Dermis microvascular lymphatic vessel endothelial cell (primary cell): ENCODE measurements around the gene MICAL3. TPM values are rescaled to one million over a fixed set of nuclear protein-coding genes. Genes with fewer than 3 reads are reported as not detected.

Experiments
- DNase-seq, 2 donors: peaks; one replicate each; pipeline versions ENCODE4 v3.0.0 to v3.0.0-alpha.2; 2010; ENCODE audit warnings: low read depth in 2 of 2
- total RNA-seq: library from RNA; depleted of rRNA; stranded (reverse); fragments of >200 nt; gene quantifications from 2 replicates; pipeline ENCODE4 v1.2.1, GENCODE V29; 2014

The MICAL3 gene
- total RNA-seq, 1 donor from 2014 or later, result 14.8 TPM

DNA sequence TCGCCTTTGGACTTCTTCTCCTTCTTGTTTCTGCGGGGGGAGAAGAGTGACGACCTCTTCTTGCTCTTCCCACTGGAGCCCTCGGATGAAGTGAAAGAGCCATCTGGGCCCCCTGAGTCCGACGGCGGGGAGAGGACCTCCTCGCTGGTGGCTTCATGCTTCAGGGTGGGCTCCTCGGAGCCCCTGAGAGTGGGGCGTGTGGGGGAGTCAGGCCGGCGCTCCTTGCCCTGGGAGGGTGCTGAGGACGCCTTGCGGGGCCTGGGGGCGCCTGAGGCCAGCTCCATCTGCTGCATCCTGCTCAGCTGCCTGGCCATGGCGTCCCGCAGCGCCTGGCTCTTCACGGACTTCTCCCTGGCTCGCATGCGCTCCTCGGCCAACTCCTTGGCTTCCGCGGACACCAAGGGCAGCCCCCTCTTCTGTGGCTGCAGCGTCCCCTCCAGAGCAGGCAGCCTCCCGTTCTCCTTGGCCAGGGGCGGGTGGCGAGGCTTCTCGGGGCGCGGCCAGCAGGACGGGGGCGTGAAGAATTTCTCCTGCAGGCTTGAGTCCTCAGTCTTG is 206.8 kb downstream of the MICAL3 start:
- DNase-seq, result no peak

DNA sequence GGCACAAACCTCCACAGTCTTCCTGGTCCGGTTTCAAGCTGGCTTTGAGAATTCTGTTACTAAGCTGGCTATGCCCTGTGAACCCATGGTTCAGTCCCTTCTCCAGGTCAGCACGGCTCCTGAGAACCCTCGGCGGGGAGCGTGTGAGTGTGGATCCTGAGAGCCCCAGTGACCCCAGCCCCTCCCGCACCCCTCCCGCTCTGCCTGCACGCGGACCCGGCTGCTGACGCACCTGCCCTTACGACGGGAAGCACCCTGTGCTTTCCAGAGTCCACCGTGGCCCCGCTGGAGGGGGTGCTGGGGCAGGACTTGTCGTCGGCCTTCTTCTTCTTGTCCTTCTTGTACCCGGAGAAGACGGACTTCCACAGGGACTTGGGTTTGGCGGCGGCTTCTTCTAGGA is 207.3 kb downstream of the MICAL3 start:
- DNase-seq, result no peak

DNA sequence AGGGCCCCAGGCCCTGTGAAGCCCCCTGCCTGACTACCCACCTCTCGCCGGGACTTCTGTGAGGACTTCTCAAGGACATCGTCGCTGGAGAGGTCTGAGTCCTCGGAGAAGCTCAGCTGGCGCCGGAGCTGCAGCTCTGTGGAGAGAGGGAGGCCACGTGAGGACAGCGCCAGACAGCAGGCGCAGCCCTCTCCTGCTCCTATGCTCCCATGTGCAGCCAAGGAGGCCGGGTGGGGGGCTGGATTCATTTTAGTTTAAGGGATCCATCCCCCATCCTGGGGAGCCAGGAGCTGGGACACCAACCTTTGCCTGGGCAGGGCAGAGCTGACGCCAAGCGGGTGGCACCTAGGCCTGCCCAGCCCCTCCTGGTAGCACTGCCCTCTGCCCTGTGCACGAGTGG is 207.7 kb downstream of the MICAL3 start:
- DNase-seq, result no peak

DNA sequence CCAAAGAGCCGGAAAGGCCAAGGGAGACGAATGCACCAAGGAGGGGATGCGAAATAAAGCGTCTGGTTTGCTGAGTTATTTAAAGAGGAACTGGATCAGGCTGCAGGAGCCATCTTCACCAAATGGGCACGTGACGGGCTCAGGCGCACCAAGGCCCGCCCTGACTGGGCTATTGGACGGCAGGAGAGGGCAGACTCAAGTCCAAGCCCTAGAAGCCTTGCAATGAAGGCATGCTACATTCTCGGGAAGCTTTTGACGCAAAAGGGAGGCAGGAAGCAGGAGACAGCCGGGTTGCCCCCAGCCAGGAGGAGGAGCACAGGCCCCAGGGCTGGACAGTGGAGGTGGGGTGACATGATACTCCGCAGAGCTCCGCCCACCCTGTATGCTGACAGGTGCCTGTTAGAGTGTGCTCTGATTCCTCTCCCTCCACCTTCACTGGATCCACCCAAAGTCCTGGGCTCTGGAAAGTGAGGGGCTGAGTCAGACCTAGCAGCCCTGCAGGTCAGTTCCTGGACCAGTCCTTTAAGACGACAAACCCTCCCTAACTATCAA is 208.6 kb downstream of the MICAL3 start:
- no peak for DNase-seq

DNA sequence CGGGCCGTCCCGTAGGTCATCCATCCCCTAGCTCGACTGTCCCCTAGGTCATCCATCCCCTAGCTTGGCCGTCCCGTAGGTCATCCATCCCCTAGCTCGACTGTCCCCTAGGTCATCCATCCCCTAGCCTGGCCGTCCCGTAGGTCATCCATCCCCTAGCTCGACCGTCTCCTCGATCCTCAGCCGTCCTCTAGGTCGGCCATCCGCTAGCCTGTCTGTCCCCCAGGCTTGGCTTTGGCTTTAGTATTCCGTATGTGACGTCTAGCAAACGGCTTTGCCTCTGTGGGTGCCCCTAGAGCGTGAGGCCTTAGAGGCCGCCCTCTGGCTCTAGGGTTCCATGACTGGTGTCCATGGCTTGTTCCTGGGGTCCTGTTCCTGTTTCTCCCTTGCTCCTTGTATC is 209.5 kb downstream of the MICAL3 start:
- DNase-seq, result no peak

DNA sequence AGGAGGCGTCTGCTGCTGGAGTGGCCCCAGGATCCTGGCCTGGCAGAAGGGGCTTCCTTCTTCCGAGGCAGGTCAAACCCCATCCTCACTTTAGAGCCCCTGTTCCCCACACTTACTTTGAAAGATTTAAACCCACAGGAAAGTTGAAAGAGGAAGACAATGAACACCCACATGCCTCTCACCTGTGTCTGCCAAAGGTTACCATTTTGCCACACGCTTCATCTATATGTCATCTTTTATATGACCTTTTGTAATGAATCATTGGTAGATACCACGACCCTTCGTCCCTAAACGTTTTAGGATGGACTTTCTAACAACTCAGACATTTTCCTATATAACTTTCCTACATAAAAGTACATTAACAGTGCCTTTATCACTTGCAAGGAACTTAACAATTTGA is 210.3 kb downstream of the MICAL3 start:
- DNase-seq, result no peak

DNA sequence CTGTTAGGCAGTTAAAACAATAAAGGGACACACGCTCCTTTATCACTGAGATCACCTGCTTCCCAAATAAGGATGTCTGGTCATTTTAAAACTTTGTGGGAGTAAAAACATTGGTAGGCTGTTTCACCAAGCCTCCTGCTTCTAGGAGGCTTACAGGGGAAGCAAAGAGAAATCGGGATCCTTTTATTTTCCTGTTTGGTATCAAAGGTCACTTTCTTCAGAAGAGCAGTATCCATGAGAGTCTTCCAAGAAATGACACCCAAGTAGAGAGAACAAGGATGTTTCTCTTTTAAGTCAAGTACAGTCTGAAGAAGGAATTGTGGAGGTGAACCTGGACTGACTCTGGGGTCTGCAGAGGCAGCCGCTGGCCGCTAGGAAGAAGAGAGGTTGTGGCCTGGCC is 213.2 kb downstream of the MICAL3 start:
- no peak for DNase-seq

DNA sequence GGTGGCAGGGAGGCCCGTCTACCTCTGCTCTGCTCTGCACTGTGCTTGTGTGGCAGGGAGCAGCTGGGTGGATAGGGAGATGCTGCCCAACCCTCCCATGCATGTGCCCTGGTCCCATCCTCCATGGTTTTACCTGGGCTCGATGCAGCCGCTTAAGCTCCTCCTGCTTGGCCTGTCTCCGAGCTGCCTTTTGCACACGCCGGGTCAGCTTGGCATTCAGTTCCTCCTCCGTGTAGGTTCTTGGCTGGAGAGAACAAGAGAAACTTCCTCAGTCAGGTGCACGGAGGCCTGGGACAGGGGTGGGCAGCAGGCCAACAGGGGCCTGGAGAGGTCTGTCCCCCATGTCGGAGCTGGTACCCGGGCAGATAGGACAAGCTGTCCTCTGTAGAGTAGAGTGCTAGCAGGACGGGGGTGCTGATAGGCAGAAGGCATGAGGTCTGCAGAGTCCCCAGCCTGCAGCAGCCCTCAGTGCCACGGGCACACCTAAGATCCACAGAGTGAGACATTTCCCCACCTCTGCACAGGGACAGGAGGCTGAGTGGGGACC is 213.7 kb downstream of the MICAL3 start:
- DNase-seq, result no peak

DNA sequence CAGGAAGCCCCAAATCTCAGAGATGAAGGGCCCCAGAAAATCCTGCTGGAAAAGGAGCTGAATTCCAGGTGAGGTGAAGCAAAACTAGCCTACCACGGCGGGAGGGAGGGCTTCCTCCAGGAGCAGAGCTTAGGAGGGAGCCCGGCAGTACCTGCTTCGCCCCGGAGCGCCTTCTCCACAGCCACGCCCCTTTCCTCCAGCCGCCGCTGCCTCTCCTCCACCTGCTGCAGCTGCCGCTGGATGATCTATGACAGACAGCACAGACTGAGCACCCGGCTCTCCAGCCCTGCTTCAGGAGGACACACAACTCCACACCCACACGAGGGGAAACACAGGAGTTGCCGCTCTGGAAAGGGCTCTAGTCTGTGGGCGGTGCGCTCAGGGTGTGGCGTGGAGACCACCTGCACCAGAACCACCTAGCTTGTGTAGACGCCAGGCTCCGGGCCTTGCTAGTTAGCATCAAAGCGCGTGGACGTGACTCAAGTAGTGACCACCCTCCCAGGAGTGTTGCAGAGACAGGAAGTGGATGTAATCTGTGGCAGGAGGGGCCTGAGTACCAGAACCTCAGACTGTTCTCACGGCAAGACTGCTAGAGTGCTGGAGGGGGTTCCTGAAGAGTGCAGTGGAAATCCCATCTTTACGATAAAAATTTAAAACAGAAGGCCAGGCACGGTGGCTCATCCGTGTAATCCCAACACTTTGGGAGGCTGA is 215.5 kb downstream of the MICAL3 start:
- no peak for DNase-seq

DNA sequence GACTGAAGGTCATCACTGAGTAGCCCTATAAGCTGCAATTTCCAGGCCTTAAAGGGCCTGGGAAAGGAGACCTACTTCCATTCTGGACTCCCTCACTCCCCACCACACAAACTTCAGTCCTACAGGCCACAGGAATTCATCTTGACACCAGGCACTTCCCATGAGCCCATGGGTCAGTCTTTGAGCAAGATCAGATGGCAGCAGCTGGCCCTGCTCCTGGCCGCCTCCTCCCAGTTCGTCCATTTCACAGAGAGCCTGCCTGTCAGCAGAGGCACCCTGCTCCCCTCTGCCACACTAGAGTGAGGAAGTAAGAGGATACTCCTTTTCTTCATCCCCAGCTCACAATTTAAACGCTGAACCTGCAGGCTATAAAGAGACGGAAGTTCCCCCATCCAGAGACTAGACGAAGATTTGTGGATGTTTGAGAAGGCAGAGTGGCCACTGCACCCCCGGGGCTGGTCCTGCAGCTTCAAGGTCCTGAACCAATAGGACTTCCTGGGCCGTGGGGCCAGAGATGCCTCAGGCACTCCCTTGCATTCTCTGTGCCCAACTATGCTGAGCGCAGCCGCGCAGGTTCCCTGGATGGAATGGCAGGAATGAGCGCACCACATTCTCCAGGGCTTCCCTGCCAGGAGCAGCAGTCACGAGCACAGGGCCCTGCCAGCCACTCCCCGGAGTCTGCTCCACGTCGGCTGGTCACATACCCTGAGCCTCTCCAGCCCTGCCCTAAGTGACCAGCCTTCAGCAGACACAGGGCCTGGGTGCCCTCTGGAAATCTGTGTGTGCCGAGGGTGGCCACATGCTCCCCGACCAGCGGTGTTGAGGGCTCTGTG is 216.6 kb downstream of the MICAL3 start:
- DNase-seq, result no peak

DNA sequence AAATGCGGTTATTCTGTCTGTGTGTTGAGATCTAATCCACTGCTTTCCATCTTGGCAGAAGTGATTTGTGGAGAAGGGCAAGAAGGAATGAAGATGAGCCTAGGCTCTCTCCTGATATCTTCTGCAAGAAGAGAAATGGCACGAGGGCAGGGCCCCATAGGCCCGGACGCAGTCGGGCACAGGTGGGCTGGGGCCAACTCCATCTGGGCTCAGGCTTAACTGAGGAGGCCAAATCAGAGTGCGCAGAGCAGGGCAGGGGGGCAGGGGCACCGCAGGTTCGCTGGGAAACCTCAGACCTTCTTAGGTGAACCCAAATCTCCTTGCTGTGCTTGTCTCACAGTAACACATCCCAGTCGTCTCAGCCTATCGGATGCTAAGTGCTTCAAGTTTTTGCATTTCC is 217.3 kb downstream of the MICAL3 start:
- no peak for DNase-seq

DNA sequence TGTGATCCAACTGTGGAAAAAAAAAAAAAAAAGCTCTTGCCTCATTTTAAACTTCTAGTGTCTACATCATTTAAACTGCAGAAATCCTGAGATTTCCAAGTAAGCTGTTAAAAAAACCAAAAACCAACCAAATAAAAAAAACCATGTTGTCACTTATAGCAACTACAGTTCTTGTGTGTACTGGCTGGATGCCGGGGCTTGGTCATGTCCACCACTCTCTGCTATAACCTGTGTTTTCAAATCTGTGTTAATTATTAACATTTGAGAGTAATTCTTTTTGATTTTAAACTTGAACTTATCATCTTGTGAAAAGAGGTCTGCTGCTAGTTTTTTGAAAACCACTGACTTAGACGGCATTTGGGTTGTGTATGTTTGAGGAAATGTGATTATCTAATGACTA is 217.9 kb downstream of the MICAL3 start:
- no peak for DNase-seq

DNA sequence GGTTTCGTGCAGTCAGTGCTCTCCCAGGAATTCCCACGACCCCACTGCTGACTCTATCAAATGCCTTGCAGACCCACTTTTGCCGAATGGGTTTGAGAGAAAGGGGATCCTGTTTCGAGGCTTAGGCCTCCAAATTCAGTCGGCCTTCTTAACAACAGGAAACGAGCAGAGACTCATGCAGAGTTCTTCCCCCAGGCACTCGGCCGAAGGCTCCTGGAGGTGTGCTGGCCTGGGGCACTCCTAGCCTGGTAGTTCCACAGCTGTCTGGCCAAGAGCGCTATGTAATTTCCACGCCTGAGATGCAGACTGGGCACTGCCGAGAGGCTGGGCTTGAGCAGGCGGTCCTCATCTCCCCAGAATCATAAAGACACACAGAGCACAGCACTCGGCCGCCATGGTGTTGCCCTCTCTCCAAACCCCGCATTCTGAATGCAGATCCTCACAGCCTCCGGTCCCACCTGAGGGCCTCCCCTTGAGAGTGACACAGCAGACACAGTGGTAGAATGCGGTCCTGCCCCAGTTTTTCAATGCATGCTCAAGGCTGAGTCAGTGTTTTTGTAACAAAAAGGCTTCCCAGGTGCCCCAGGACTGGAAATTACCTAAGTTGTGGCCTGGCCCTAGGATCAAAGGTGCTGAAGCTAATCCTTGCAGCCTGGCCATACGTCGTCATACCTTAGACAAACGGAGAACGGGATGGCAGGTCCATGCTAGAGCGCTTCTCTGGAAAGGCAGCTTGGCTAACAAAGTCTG is 219.9 kb downstream of the MICAL3 start:
- no peak for DNase-seq

DNA sequence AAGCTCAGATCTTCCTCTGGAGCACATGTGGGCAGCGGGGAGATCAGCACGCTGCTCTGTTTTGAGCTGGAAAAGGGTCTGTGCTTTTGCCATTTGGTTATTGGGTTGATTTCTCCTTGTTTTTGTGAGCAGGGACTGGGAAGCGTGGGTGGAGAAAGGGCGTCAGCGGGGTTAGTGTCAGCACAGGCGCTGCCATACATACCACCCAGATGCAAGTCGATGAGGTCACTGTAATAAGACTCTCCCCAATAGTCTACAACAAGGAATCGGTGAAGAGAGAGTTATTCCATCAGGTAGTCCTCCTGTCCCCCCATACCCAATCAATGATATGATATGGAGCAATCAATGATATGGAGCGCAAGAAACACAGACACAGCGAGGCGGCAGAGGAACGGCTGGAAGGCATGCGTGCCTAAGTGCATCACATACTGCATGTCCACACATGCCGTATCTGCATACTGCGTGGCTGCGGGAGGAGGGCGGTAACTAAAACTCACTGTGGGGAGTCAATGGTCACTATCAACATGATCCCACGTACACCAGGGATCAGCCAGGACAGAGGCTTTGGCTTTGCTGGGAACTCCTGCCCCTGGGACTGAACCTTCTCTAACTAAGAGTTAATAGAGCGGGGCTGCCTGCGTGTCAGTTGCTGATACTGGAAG is 220.6 kb downstream of the MICAL3 start:
- no peak for DNase-seq

DNA sequence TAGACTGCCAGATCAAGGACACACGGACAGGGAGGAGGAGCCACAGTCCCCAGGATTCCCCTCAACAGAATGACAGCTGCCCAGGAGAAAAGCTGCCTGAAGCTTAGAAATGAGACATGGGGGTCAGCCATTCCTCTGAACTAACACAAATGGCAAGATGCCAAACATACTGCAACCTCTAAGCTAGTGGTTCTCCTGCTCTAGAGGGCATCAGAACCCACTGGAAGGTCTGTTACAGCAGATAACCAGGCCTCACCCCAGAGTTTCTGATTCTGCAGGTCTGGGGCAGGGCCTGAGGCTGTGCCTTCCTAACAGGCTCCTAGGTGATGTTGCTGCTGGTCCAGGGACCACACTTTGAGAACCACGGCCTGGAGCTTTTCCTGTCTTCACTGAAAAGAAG is 221.5 kb downstream of the MICAL3 start:
- DNase-seq, result no peak

DNA sequence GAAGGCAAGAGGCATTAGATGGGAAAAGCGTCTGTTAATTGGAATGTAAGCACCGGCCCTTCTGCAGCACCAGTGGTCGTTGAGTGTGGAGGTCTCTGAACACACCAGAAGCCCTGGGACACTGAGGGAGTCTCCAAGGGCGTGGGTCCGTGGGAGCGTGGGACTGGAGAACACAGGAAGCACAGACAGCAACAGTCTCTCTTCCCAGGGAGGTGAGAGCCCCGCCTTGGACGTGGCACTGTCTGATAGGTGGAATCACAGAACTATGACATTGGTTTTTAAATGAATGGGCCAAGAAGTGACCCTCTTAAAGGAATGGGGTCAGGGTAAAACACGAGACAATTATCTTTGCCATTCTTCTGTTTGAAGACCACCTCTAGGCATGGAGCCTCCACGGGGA is 221.9 kb downstream of the MICAL3 start:
- no peak for DNase-seq

DNA sequence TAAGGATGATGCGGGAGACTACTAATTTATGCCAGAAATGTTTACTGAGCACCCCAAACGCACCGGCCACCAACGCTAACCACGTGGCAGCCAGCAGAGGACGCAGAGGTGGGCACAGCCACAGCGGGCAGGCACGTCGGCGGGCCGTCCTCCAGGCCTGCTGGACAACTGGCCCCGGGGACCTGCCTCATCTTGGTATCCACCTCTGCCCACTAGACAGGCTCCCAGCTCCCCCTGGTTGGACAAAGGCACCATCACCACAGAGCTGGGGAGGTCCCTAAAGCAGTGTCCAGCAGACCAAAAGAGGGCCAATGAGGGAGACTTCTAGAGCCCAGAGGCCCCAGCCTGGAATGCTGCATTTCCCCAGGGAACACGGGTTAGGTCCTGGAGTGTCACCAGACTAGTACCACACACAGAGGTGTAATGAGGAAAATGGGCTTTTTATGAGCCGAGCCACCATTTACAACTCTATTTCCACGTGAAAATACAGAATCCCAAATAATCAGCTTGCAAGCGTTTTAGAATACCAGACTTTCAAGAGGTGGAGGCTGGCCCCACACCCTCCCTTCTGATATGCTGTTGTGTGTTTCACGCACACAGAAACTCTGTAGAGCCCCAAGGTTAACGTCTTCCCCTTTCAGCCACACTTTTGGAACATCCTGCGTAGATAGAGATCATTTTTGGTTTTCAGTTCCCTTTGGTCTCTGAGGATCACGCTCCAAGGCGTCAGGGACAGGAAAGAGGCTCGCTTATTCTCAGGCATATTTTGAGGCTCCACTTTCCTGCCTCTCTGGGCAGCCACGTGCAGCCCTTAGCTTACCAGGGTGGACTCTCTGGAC is 226.4 kb downstream of the MICAL3 start:
- no peak for DNase-seq

DNA sequence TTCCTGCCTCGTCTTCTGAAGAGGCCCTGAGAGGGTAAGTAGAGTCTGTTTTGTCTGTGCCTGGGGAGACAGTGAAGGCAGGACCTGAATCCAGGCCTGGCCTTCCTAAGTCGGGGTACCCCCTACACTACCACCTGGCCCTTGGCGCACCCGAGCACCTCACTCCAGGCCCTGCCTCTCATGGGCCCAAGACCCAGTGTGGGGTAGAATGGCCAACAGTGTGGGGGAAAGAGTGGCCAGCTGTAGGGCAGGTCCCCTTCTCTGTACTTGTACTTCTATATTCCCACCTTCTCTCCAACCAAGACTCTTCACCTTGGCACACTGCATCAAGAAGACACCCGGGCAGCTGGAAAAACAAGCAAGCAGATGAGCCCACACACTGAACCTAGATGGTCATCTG is 227.7 kb downstream of the MICAL3 start:
- DNase-seq, result no peak

DNA sequence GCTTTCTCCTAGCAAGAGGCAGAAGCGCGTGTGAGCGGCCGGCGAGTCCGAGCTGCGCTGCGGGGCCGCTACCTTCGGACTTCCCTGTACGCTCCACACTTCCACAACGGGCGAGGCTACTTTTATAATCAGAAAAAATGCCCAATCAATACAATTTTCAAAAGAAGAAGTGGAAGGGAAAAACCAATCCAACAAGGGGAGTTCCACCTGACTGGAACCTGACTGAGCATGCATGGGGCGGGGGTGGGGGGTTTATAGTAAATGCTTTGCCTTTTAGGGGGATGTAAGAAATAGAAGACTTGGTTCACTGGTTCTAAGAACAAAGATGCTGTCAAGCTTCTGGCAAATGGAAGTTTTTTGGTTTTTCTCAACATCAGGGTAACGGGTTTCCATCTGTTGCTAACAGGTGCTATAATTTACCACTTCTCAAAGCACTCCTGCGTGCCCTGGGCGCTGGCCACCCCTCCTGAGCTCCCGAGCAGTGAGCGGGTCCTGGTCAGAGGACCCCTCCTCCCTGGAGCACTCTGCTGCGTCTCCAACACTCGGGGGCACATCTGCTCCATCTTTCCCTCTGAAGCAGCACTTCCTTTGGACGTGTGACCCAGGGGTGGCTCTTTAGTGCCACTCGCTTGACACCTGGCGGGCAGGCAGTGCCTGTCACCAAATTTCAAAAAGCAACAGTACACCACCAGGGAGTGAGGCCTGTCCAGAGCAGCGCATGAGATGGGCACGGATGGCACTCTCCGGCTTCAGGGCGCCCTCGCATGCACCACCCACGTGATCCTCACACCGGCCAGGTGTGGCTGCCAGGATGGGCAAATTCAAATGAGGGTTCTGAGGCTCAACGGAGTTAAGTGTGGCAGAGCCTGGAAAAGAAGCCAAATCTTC is 228.5 kb downstream of the MICAL3 start:
- DNase-seq, result no peak
